HCT116 (cell line): ENCODE measurements around the gene ERMARD. TPM values are rescaled to one million over a fixed set of nuclear protein-coding genes. Genes with fewer than 3 reads are reported as not detected.

Source experiments
- CEBPB ChIP-seq: IDR thresholded peaks from 2 replicates; pipeline ENCODE4 v1.6.1; 2012; ENCODE audit warnings: low read depth
- ELF1 ChIP-seq: IDR thresholded peaks from 2 replicates; pipeline ENCODE4 v1.6.1; 2012; ENCODE audit warnings: low read depth, borderline replicate concordance
- EZH2phosphoT487 ChIP-seq: fragments of 200-600 bp; IDR thresholded peaks from 2 replicates; pipeline ENCODE4 v1.6.1; 2018; ENCODE audit warnings: antibody characterized with exemption, borderline replicate concordance
- SIN3A ChIP-seq: IDR thresholded peaks from 2 replicates; pipeline ENCODE4 v1.6.1; 2012; ENCODE audit warnings: low read depth
- YY1 ChIP-seq: IDR thresholded peaks from 2 replicates; pipeline ENCODE4 v1.6.1; 2011; ENCODE audit warnings: low read length, low read depth, moderate library complexity, mild to moderate bottlenecking; ENCODE audit not compliant: insufficient replicate concordance; ENCODE audit errors: extremely low read depth
- ZFX ChIP-seq: fragments of 450-650 bp; IDR thresholded peaks from 2 replicates; pipeline ENCODE4 v1.6.1; 2017
- ZNF274 ChIP-seq: fragments of 200-500 bp; sonication (Bioruptor generic); IDR thresholded peaks from 2 replicates; pipeline ENCODE4 v1.6.1; 2014; ENCODE audit warnings: mild to moderate bottlenecking, low read depth, low read length, inconsistent platforms
- total RNA-seq: library from RNA; stranded (reverse); gene quantifications from one replicate; pipeline ENCODE4 v1.2.1, GENCODE V29; 2021; ENCODE audit not compliant: unreplicated experiment
- TF ChIP-seq, protein P1 (sequence below): IDR thresholded peaks from 2 replicates; pipeline ENCODE4 v1.6.1; 2011; ENCODE audit warnings: mild to moderate bottlenecking, low read length, moderate library complexity; ENCODE audit not compliant: insufficient replicate concordance; ENCODE audit errors: extremely low read depth
- TF ChIP-seq, protein P2 (sequence below): IDR thresholded peaks from 2 replicates; pipeline ENCODE4 v1.6.1; 2012
- TF ChIP-seq, protein P3 (sequence below): IDR thresholded peaks from 2 replicates; pipeline ENCODE4 v1.6.1; 2012; ENCODE audit warnings: low read depth

ERMARD gene
- total RNA-seq, 1 experiment from 2014 or later = 24.7 TPM

DNA sequence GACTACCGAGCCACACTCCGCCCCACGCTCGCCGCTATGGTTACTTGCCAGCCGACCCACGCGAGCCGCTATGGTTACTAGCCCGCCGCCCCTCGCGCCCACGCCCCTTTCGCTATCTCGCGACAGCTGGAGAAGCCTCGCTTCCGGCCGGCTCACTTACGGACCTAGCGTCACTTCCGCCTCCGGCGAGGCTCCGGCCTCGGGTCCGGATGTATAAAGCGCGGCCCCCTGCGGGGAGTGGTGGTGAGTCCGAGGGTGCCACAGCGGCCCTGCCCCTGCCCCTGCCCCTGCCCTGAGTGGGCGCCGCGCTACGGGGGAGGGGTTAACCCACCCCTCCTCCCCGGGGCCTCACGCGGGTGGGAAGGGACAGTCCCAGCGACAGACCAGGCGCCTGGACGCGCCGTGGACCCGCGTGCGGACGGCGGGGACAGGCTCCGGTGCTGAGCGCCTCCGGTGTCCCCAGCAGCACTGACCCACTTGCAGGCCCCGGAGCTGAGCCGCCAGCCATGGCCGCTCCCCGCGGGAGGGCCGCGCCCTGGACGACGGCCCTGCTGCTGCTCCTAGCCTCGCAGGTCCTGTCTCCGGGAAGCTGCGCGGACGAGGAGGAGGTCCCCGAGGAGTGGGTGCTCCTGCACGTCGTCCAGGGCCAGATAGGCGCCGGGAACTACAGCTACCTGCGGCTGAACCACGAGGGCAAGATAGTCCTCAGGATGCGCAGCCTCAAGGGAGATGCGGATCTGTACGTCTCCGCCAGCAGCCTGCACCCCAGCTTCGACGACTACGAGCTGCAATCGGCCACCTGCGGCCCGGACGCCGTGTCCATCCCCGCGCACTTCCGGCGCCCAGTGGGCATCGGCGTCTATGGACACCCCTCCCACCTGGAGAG lies 49.2 kb upstream of the ERMARD start, which contains the start of the genes C6orf120 and WDR27 (continued):
- TF ChIP-seq, protein P1, sequence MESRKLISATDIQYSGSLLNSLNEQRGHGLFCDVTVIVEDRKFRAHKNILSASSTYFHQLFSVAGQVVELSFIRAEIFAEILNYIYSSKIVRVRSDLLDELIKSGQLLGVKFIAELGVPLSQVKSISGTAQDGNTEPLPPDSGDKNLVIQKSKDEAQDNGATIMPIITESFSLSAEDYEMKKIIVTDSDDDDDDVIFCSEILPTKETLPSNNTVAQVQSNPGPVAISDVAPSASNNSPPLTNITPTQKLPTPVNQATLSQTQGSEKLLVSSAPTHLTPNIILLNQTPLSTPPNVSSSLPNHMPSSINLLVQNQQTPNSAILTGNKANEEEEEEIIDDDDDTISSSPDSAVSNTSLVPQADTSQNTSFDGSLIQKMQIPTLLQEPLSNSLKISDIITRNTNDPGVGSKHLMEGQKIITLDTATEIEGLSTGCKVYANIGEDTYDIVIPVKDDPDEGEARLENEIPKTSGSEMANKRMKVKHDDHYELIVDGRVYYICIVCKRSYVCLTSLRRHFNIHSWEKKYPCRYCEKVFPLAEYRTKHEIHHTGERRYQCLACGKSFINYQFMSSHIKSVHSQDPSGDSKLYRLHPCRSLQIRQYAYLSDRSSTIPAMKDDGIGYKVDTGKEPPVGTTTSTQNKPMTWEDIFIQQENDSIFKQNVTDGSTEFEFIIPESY = peak; percentile 98
- peak; percentile 90 for TF ChIP-seq SIN3A
- TF ChIP-seq CEBPB = no peak
- TF ChIP-seq, protein P2, sequence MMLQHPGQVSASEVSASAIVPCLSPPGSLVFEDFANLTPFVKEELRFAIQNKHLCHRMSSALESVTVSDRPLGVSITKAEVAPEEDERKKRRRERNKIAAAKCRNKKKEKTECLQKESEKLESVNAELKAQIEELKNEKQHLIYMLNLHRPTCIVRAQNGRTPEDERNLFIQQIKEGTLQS = no peak
- TF ChIP-seq ZFX = peak; percentile 85
- TF ChIP-seq, protein P3, sequence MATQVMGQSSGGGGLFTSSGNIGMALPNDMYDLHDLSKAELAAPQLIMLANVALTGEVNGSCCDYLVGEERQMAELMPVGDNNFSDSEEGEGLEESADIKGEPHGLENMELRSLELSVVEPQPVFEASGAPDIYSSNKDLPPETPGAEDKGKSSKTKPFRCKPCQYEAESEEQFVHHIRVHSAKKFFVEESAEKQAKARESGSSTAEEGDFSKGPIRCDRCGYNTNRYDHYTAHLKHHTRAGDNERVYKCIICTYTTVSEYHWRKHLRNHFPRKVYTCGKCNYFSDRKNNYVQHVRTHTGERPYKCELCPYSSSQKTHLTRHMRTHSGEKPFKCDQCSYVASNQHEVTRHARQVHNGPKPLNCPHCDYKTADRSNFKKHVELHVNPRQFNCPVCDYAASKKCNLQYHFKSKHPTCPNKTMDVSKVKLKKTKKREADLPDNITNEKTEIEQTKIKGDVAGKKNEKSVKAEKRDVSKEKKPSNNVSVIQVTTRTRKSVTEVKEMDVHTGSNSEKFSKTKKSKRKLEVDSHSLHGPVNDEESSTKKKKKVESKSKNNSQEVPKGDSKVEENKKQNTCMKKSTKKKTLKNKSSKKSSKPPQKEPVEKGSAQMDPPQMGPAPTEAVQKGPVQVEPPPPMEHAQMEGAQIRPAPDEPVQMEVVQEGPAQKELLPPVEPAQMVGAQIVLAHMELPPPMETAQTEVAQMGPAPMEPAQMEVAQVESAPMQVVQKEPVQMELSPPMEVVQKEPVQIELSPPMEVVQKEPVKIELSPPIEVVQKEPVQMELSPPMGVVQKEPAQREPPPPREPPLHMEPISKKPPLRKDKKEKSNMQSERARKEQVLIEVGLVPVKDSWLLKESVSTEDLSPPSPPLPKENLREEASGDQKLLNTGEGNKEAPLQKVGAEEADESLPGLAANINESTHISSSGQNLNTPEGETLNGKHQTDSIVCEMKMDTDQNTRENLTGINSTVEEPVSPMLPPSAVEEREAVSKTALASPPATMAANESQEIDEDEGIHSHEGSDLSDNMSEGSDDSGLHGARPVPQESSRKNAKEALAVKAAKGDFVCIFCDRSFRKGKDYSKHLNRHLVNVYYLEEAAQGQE = no peak
- TF ChIP-seq ELF1 = no peak; the same call in 1 of the 2 replicates
- TF ChIP-seq ZNF274 = no peak
- TF ChIP-seq EZH2phosphoT487 = no peak
- TF ChIP-seq YY1 = no peak
